GM10248 (cell line): Measurements from ENCODE around the gene MFAP2.
"Not testable (repeated sequence)": the region's sequence is repeated elsewhere in the genome, so short reads cannot be mapped to it uniquely, and the experiment has no call there.

Experiments
- CTCF ChIA-PET: fragments of 300-600 bp; sonication (Branson Sonifier 250); formaldehyde crosslinking; extraction: SDS; loops from one replicate; lab custom pipeline; 2021; ENCODE audit warnings: antibody characterized with exemption; lab: Yijun Ruan, JAX
- POLR2A ChIA-PET: fragments of 350-650 bp; sonication (Branson Sonifier 250); formaldehyde crosslinking; extraction: SDS; loops from one replicate; lab custom pipeline; 2020; ENCODE audit warnings: antibody characterized with exemption; lab: Yijun Ruan, JAX
- DNase-seq: peaks from one replicate; pipeline ENCODE4 v3.0.0; 2012; ENCODE audit errors: extremely low spot score
- TF ChIP-seq, protein P1 (sequence below): IDR thresholded peaks from 2 replicates; pipeline ENCODE4 v1.5.1; 2012; ENCODE audit warnings: mild to moderate bottlenecking, low read depth; ENCODE audit errors: extremely low read depth, missing control alignments, control extremely low read depth

The MFAP2 gene

DNA sequence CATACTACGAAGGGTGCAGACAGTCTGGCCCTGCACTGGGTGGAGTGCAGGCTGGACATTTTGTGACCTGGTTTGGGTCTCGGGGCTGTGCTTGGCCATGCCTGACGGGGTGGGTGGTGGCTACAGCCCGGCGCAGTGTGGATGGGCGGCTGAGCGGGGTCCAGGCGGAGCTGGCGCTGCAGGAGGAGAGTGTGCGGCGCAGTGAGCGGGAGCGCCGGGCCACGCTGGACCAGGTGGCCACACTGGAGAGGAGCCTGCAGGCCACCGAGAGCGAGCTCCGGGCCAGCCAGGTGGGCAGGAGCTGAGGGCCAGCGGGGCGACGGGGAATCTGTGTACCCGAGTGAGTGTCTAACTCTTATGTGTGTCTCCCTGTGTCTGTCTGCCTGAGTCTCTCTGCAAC is 14.1 kb downstream of the MFAP2 start:
- TF ChIP-seq, protein P1, sequence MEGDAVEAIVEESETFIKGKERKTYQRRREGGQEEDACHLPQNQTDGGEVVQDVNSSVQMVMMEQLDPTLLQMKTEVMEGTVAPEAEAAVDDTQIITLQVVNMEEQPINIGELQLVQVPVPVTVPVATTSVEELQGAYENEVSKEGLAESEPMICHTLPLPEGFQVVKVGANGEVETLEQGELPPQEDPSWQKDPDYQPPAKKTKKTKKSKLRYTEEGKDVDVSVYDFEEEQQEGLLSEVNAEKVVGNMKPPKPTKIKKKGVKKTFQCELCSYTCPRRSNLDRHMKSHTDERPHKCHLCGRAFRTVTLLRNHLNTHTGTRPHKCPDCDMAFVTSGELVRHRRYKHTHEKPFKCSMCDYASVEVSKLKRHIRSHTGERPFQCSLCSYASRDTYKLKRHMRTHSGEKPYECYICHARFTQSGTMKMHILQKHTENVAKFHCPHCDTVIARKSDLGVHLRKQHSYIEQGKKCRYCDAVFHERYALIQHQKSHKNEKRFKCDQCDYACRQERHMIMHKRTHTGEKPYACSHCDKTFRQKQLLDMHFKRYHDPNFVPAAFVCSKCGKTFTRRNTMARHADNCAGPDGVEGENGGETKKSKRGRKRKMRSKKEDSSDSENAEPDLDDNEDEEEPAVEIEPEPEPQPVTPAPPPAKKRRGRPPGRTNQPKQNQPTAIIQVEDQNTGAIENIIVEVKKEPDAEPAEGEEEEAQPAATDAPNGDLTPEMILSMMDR, result no peak
- ChIA-PET POLR2A (no interaction called here), CTCF (interaction anchor here (1.4 to 3.2 kb wide), 5 partner anchors 15 to 345 kb away, joined by 3 to 14 read pairs (median 5); no protein-coding TSS in a partner anchor)
- no peak for DNase-seq

DNA sequence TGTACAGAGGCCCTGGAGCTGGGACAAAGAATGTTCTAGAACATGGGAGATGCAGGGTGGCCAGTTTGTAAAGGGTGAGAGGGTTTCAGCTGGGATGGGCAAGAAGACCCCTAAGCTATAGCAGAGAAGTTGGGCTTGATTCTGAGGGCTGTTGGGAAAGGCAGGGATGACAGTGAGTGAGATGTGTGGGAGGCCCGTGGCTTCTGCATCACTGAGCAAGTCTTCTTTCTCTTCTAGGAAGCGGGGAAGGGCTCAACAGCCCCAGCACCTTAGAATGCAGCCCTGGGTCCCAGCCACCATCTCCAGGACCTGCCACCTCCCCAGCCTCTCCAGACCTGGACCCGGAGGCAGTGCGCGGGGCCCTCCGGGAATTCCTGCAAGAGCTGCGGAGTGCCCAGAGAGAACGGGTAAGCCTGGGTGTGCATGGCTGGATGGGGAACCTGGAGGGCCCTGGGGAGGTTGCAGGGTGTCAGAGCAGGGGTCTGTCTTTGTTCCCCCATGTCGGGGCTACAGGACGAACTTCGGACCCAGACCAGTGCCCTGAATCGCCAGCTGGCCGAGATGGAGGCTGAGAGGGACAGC is 14.8 kb downstream of the MFAP2 start:
- TF ChIP-seq, protein P1, result no peak
- no peak for DNase-seq
- ChIA-PET CTCF (interaction anchor here (0.9 to 3.2 kb wide), 5 partner anchors 14 to 344 kb away, joined by 3 to 14 read pairs (median 4); no protein-coding TSS in a partner anchor), POLR2A (no interaction called here)

DNA sequence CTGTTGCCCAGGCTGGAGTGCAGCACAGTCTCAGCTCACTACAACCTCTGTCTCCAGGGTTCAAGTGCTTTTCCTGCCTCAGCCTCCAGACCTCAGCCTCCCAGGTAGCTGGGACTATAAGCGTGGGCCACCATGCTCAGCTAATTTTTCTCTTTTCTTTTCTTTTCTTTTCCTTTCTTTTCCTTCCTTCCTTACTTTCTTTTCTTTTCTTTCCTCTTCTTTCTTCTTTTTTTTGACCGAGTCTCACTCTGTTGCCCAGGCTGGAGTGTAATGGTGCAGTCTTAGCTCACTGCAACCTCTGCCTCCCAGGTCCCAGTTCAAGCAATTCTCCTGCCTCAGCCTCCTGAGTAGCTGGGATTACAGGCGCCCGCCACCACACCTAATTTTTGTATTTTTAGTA is 16.3 kb downstream of the MFAP2 start:
- POLR2A ChIA-PET, DNase-seq: not testable (repeated sequence)
- CTCF ChIA-PET, result interaction anchor here (1.2 kb wide), 1 partner anchor 343 kb away, joined by 5 read pairs; no protein-coding TSS in a partner anchor

DNA sequence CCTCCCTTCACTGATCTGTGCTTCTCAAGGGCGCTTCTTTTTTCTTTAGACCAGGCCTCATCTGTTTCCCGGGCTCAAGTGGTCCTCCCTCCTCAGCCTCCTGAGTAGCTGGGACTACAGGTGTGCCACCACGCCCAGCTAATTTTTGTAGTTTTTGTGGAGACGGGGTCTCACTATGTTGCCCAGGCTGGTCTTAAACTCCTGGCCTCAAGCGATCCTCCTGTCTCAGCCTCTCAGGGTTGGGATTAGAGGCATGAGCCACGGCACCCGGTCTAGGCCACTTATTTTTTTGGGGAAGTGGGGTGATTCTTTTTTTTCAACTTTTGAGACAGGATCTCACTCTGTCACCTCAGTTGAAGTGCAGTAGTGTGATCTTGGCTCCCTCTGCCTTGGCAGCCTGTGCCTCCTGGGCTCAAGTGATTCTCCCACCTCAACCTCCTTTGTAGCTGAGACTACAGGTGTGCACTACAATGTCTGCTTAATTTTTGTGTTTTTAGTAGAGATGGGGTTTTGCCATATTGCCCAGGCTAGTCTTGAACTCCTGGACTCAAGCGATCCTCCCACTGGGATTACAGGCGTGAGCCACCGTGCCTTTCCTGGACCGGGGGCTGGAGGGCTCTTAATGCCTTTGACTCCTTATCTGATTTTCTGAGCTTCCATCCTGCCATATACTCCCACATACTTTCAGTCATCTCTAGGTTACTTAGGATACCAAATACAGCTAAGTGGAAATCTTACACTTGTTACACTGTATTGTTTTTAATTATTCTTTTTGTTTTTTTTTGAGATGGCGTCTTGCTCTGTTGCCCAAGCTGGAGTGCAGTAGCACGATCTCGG is 18.9 kb downstream of the MFAP2 start:
- TF ChIP-seq, protein P1, result no peak
- ChIA-PET POLR2A (no interaction called here), CTCF (interaction anchor here (1.0 to 3.4 kb wide), 31 partner anchors 9 to 358 kb away, joined by 3 to 41 read pairs (median 4); partner anchors contain the start of gene MFAP2)
- no peak for DNase-seq

DNA sequence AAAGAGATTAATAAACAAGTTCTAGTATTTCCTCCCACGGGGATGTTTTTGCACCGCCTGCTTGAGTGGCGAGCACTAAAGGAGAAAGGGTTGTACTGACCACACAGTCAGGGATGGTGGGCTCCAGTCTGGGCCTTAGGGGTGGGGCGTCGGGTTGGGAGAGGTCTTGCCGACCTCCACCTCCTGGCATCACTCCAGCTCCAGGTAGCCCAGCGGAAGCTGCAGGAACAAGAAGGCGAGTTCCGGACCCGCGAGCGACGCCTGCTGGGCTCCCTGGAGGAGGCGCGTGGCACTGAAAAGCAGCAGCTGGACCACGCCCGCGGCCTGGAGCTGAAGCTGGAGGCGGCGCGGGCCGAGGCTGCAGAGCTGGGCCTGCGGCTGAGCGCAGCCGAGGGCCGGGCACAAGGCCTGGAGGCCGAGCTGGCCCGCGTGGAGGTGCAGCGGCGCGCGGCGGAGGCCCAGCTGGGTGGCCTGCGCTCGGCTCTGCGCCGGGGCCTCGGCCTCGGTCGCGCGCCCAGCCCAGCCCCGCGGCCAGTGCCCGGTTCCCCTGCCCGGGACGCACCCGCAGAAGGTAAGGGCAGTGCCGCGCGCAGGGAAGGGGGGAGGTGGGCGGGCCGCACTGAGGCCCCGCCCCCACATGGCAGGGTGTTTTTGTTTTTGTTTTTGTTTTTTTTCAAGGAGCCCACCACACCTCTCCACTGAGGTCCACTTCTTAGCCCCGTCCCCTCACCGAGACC is 19.7 kb downstream of the MFAP2 start:
- POLR2A ChIA-PET, result no interaction called here
- TF ChIP-seq, protein P1, result peak; percentile 84
- DNase-seq, result peak; percentile 79
- CTCF ChIA-PET, result interaction anchor here (0.7 to 3.4 kb wide), 41 partner anchors 9 to 358 kb away, joined by 3 to 41 read pairs (median 4); partner anchors contain the start of gene MFAP2

DNA sequence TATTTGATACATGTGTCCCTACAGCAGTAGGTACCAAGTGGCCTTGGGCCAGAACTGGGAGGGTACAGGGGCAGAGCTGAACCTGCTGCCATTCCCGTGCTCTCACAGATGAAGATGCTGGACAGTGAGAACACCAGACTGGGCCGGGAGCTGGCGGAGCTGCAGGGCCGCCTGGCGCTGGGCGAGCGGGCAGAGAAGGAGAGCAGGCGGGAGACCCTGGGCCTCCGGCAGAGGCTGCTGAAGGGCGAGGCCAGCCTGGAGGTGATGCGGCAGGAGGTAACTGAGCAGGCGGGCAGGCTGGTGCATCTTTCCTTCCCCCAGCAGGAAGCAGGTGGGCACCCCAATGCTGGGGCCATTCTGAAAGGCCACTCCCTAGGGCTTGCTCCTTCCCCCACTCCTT is 21.9 kb downstream of the MFAP2 start:
- no peak for DNase-seq
- POLR2A ChIA-PET, result no interaction called here
- CTCF ChIA-PET, result interaction anchor here (0.7 kb wide), 1 partner anchor 338 kb away, joined by 3 read pairs; no protein-coding TSS in a partner anchor
- TF ChIP-seq, protein P1, result no peak
